ENCODE measurements around the gene HCK.

HCK gene

DNA sequence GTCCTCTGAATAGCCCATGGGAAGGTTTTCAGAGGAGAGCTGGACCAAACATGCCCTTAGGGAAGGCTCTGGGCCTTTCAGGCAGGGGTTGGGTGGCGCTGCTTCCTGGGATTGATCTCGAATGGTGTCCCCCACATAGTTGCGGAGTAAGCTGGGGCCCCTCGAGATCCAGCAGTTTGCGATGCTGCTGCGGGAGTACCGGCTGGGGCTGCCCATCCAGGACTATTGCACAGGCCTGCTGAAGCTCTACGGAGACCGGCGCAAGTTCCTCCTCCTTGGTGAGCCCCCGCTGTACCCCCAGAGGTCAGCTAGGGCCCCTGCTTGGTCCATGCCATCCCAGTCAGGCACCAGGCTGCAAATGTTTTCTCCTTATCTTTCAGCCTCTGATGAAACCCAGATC, 22.5 kb upstream of the HCK start:
- no peak for DNase-seq

DNA sequence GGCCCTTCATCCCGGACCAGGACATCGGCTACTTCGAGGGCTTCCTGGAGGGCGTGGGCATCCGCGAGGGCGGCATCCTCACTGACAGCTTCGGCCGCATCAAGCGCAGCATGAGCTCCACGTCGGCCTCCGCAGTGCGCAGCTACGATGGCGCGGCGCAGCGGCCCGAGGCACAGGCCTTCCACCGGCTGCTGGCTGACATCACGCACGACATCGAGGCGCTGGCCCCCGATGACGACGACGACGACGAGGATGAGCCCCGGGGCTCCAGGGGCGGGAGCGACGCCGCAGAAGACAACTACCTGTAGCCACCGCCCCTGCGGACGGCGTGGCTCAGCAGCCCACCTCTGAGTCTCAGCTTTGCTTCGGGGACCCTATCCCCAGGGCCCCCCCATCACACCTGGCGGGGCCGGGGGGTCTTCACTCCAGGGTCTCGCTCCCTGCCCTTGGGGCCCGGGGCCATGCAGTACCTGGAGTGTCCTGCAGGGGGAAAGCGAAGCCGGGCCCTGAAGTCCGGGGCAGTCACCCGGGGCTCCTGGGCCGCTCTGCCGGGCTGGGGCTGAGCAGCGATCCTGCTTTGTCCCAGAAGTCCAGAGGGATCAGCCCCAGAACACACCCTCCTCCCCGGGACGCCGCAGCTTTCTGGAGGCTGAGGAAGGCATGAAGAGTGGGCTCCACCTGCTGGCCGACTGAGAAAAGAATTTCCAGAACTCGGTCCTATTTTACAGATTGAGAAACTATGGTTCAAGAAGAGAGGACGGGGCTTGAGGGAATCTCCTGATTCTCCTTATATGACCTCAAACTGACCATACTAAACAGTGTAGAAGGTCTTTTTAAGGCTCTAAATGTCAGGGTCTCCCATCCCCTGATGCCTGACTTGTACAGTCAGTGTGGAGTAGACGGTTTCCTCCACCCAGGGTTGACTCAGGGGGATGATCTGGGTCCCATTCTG, 20.8 kb upstream of the HCK start:
- DNase-seq, result peak; percentile 35

DNA sequence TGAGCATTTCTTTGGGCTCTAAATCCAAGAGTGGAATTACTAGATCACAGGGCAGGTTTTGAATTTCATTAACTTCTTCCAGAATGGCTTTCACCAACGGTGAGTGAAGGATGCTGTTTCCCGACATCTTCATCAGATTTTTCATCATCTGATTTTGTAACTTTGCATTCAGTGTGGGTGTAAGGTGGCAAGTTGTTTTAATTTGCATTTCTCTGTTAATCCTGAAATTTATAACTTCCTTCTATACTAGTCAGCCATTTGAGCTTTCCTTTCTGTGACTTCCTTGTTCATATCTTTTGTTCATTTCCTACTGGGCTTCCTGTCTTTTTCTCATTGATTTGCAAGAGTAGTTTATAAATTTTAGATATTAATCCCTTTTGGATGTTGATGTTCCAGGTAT, 18.7 kb upstream of the HCK start:
- no peak for DNase-seq

DNA sequence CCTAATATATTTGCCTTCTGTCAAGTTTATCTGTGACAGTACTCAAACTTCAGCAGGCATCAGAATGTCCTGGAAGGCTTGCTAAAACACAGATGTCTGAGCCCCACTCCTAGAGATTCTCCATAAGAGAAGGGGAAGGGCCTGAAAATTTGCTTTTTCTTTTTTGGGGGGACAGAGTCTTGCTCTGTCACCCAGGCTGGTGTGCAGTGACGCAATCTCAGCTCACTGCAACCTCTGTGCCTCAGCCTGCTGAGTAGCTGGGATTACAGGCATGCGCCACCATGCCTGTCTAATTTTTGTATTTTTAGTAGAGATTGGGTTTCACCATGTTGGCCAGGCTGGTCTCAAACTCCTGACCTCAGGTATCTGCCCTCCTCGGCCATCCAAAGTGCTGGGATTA, 18.3 kb upstream of the HCK start:
- peak; percentile 28 for DNase-seq

DNA sequence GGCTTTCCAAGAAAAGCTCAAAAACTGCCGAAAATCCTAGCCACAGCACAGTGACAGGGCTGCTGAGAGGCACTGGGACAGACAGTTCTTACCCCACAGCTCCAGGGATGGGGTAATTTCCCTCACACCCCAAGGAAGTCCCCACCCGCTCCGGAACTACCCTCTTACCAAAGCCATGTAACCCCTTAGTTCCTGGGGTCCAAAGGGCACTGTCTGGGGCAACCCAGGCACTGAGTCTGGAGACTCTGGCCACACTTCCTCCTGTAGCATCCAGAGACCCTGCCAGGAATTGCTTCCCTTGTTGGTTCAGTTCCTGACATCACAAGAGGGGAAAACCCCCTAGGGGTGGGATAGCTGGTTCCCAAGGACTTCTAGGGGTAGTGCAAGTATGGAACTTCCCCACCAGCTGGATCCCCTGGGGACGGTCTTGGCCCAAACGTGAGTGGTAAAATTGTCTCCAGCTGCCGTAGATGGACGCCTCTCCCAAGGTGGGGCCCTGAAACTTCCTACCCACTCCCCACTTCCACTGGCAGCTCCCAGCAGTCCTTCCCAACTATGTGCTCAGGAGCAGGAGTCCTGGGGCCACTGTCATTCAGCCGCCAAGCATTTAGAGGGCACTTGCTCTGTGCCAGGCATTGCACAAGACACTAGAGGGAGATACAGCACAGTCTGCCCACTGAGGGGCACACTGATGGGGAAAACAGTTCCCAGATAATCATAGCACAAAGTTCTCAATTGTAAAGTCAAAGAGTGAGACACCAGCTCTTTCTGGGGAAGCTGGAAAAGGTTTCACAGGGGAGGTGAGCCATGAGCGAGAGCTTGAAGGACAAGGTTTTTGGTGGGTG, 17.2 kb upstream of the HCK start:
- DNase-seq, result peak; percentile 60

DNA sequence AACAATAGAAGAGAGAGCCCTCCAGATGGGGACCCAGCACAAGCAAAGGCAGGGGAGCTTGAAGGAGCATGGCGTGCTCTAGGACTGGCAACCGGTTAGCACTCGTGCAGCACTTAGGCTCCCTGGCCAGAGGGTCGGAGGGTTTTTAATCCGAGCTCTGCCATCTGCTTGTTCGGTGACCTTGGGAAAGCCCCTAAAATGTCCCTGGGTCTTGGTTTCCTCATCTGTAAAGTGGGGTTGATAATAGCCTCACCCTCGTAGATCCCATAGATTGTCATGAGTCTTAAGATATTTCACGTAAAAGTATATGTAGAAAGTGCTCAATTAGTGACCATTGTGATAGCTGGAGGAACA, 16.6 kb upstream of the HCK start:
- no peak for DNase-seq

DNA sequence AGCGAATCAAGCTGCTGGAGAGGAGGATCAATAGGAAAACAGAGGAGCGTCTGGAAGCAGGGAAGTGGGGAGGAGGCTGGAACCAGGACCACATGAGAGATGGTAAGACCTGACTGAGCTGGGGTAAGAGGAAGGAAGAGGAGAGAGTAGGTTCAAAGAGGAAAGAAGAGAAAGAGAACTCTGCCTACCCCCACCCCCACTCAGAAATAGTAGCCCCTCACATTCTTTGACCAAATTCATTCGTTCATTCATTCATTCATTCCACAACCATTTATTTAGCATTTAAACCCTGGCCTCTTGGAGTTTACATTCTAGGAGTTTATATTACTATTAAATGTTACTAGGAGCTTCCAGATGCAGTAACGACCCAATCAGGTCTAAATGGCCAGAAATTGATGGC, 15.8 kb upstream of the HCK start:
- DNase-seq, result no peak

DNA sequence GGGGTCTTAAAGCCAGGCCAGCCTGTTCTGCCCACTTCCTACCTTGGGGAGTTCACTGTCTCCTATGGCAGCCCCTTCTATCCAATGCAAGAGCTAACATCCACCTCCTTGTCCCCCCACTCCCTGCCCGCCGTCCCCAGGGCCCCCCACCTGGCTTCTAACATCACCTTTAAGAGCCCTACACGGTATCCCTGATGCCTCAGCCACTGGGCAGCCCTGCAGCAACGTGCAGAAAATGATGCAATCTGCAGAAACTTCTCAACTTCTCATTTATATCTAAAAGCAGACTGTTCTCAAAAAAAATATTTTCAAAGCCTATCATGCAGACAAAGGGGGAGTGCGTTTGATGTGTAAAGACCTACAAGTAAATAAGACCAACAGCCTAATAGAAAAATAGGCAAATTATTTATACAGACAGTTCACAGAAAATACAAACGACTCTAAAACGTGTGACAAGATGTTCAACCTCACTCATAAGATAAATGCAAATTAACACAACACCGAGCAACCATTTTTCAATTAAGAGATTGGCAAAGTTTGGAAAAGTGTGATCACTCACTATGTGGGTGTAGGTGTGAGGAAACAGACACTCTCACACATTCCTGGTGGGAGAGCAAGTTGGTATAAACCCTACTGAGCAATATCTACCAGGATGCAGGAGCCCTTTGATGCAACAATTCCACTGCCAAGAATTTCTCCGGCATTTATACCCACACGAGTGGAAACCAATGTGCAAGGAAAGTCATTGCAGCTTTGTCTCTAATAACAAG, 15.1 kb upstream of the HCK start:
- peak; percentile 68 for DNase-seq

DNA sequence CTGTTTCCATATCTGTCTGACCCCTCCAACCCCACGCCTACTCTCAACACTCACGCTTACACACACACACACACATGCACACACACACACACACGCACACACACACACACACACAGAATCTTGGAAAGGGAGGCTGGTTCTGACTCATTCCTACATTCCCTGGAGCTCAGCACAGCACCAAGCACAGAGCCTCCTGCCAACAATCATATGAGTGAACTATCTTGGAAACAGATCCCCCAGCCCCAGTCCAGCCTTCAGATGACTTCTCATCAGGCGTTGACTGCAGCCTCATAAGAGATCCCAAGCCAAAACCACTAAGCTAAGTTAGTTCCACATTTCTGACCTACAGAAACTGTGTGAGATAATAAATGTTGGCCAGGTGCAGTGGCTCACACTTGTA, 14.1 kb upstream of the HCK start:
- DNase-seq, result peak; percentile 93

DNA sequence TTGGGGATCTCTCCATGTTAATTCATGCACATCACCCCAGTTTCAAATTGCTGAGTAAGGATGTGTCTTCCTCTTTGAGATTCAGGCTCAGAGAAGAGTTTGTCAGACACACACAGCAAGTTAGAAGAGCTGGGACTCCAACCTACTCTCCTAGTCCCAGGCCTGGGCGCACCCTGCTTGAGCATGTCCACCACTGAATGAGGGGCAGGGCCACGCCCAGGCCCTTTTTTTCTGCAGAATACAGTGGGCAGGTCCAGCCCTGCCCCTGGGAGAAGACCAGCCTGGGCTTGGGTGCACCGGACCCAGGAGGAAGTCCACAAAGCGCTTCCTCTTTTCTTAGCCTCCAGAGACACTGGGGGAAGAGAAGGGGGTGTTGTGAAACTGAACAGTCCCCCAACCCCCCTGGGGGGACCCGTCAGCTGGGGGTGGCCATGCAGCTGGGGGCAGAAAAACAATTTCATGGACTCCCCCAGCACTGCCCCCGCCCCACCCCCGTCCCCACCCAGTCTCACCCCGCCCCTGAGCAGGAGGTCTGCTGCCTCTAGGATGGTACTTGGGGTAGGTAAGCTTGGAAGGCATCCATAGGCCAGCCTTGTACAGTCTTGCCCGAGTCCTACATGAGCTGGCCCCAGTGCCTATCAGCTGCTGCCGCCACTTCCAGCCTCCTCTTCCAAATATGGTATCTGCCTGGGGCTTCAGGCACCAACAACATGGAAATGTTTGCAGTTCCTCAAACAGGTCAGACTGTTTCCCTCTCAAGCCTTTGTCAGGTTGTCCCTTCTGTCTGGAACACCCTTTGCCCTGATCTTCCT, 11.7 kb upstream of the HCK start:
- peak; percentile 93 for DNase-seq

DNA sequence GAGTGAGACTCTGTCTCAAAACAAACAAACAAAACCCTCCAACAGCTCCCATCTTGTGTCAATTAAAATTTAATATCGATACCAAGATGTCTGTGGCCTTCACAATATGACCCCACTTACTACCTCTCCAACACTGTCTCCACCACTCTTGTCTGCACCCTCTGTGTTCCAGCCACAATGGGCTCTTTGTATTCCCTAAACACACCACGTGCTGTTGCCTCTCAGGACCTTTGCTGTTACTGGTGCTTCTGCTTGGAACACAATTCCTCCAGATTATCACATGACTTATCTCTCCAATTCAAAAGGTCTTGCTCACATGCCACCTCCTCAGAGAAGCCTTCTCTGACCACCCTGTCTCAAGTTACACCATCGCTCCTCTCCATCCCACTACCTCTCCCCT, 6.0 kb upstream of the HCK start:
- no peak for DNase-seq

DNA sequence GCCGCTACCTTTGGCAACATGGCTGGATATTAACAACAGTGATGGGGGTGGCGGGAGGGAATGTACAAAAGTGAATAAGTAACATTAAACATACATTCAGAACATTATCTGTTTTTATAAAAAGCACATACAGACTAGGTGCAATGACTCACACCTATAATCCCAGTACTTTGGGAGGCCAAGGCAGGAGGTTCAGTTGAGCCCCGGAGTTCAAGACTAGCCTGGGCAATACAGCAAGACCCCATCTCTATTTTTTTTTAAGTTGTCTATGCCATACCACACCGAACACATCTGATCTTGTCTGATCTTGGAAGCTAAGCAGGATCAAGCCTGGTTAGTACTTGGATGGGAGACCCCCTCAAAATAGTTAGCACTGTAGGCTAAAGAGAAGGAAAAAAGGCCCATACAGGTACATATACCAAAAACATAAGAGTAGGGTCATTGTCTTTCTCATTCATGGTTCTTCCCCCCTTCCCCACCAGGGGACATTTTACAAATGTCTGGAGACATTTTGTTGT, 1.7 kb upstream of the HCK start:
- no peak for DNase-seq

DNA sequence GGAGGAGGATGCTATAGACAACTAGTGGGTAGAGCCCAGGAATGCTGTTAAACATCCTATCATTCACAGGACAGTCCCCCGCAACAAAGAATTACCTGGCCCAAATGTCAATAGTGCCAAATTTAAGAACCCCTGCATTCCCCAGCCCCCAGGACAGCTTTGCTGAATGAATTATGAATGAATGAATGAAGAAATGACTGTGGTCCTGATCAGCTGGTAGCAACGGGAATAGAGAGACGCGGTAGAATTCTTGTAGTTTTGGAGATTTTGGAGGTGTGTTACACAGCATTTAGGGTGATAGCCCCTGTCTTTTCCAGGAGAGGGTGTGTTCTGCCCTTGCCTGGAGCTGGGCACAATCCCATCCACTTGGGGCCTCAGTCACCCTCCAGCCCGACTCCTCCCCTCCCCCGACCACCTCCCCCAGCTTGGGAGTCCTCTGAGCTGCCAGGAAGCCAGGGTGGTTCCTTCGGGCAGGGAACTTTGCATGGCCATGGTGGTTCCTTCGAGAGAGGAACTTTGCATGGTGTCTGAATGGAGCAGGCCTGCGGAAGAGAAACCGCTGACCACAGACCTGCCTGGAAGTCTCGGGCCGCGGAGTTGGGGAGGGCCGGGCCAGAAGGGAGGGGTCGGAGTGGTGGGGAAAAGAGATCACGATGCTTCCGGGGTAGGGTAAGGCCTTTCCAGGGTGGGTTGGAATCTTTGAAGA, 1.0 kb upstream of the HCK start:
- peak; percentile 87 for DNase-seq

DNA sequence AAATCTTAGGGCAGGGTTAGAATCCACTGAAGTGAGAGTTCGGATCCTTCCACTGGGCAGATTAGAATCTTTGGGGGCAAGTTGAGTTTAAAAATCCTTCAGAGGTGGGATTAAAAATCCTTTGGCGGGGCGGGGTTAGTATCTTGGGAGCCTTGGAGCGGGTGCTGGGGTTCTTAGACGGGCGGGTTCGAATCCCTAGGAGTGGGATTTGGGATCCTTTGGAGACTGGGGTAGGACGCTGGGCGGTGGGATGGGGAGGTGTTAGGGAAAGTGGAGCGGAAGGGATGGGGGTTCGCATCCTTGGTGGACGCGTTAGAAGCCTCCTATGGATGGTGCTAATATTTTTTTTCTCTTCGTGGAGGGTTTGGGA, 337 bp upstream of the HCK start:
- no peak for DNase-seq

DNA sequence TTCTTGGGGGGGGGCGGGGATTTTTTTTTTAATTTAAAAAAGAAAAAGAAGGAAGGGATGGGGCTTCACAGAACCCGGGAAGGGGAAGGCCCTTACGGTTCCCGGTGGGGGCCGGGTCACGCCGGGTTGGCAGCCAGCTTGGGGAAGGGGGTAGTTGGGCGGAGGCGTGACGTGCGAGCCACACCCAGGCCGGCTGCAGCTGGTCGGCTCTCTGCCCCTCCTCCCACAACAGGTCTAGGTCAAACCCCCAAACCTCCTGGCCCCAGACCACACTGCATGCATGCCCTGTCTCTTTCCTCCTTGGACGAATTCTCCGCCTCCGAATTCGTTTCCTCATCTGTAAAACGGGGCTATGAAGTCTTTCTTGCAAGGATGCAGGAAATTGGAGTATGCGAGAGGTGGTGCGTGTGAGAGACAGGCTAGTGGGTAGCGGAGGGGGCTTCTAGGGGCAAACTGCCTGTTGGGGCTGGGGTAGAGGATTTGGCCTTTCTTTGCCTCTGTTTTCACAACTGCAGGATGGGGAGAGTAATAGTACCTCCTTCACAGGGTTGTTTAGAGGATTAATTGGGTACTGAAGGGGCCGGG, 828 bp downstream of the HCK start:
- peak; percentile 82 for DNase-seq

DNA sequence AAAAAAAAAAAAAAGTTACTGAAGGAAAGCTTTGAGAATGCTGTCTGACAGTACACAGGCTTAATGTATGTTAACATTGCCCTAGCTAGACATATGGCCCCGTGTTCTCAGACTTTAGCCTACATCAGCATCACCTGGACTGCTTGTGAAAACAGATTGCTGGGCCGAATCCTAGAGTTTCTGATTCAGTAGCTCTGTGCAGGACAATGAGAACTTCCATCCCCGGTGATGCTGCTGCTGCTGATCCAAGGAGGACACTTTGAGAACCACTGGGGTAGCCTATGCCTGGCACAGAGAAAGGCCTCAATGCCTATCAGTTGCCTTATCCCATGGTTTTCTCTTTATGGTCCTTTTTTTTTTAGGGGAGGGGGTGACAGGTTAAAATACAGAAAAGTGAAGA, 1.6 kb downstream of the HCK start:
- no peak for DNase-seq

DNA sequence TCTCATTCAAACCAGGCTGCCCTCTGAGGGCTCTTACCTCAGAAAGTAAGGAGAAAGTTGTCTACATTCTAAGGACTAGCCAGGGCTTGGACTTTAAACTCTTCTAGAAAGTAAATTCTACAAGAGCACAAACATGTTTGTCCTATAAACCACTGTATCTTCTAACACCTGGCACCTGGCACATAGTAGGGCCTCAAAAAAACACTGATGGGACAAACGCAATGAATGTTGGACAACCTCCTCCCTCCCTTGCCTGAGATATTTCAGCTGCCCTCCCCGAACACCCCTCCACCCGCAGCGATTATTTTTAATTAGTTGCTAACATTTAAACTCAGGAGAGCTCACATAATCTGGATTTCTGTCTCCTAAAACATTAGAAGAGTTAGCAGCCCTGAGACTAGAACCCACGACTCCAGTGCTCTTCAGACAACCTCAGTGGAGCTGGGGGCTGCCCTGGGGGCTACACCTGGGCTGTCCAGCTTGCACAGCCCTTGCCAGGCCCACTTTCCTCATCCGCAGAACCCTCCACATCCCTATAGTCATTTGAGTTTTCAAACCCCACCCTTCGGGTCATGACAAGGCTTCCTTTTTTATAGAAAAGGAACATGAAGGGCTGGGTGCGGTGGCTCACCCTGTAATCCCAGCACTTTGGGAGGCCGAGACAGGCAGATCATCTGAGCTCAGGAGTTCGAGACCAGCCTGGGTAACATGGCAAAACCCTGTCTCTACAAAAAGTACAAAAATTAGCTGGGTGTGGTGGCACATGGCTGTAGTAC, 4.9 kb downstream of the HCK start:
- DNase-seq, result no peak

DNA sequence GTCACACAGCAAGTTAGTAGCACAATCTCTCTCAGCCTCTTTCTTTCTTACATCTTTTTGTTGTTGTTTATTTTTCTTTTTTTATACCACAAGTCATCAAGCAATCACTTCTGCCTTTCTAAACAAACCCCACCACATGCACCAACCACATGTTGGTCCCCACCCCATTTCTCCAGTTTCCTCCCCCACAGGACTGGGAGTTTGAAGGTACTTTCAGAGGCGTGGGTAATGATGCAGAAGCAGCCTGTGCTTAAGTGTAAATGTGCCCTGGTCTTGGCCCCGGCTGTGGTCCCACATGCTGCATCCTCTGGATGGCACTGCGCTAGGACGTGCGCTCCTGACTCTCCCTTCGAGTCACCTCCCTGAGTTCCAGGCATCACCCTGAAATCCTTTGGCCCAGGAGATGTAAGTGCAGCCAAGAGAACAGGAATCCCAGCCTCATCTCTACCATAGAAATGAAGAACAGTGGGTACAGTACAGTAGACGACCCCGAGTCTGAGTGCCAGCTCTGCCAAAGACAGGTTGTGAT, 5.7 kb downstream of the HCK start:
- DNase-seq, result no peak

DNA sequence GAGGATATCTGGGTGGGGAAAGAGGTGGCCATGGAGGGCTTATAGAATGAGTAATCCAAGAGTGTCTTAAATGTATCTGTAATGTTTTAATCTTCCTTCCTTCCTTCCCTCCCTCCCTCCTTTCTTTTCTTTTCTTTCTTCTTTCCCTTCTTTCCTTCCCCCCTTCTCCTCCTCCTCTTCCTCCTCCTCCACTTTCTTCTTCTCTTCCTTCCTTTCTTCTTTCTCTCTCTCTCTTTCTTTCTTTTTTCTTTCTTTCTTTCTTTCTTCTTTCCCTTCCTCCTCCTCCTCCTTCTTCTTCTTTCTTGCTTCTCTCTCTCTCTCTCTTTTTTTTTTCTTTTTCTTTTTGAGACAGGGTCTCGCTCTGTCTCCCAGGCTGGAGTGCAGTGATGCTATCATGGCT, 7.1 kb downstream of the HCK start:
- DNase-seq, result no peak

DNA sequence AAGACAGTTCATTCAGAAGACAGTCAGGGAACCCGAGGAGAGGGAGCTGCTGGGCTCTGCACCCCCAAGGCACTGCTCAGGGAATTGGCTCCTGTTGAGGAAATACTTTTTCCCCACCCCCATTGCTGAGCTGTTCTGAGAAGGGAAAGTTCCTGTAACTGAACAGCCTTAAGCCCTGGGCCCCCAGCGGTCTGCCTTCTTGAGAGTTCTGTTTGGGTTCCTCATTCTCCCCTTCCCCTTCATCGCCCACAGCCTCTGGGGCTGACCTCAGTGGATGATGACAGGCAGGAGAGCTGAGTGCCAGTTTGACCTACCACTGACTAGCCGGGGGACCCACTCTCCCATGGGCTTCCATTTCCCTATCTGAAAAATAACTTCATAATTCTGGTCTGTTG, 10.7 kb downstream of the HCK start:
- peak; percentile 99 for DNase-seq
